Vagina (tissue), 2 donors: ENCODE measurements around the gene SART3. TPM values are rescaled to one million over a fixed set of nuclear protein-coding genes. Genes with fewer than 3 reads are reported as not detected.

Source experiments
- DNase-seq, 2 donors: peaks; one replicate each; pipeline ENCODE4 v3.0.0-alpha.2; 2017; ENCODE audit errors: extremely low spot score in 2 of 2
- H3K27ac ChIP-seq: fragments of 200-600 bp; sonication (generic); one replicate; pipeline ENCODE4 v1.5.1; 2019
- H3K27me3 ChIP-seq: fragments of 200-600 bp; sonication (generic); one replicate; pipeline ENCODE4 v1.5.1; 2019
- H3K36me3 ChIP-seq, 2 donors: fragments of 200-600 bp; sonication (generic); one replicate each; pipeline ENCODE4 v1.5.1; 2017 to 2019
- H3K4me1 ChIP-seq: fragments of 200-600 bp; sonication (generic); one replicate; pipeline ENCODE4 v1.5.1; 2019
- H3K4me3 ChIP-seq, 2 donors: fragments of 200-600 bp; sonication (generic); 1 replicate in 1 of 2; 2 replicates in 1 of 2; pipeline ENCODE4 v1.5.1; 2016 to 2019
- H3K9me3 ChIP-seq: fragments of 200-600 bp; sonication (generic); one replicate; pipeline ENCODE4 v1.5.1; 2019
- POLR2A ChIP-seq, 2 donors: fragments of 450-650 bp; IDR thresholded peaks; one replicate each; pipeline ENCODE4 v1.6.1; 2017; ENCODE audit warnings: antibody characterized with exemption in 2 of 2, mild to moderate bottlenecking in 2 of 2, moderate library complexity in 2 of 2
- POLR2AphosphoS5 ChIP-seq, 2 donors: sonication (generic); formaldehyde crosslinking; IDR thresholded peaks; one replicate each; pipeline ENCODE4 v1.9.0; 2017; ENCODE audit warnings: antibody characterized with exemption in 2 of 2, mild to moderate bottlenecking in 2 of 2, low read depth in 1 of 2; ENCODE audit not compliant: insufficient read depth in 1 of 2
- intact Hi-C: fragments of 100-400 bp; cut with DNase I; formaldehyde crosslinking; loops from one replicate; pipeline ENCODE4 v1.15.1; 2023
- total RNA-seq: library from RNA; depleted of rRNA; stranded (reverse); fragments of >200 nt; gene quantifications from one replicate; pipeline ENCODE4 v1.2.3, GENCODE V29; 2016
- TF ChIP-seq, protein P1 (sequence below), 3 experiments: fragments of 450-650 bp in 2 of 3; fragments of 200-600 bp in 1 of 3; sonication (generic) in 1 of 3; IDR thresholded peaks; one replicate each; pipeline ENCODE4 v1.5.1; 2017 to 2019; ENCODE audit warnings: antibody characterized with exemption in 3 of 3, mild to moderate bottlenecking in 2 of 3, moderate library complexity in 2 of 3

SART3 gene
- total RNA-seq, 1 donor from 2014 or later = 44.2 TPM

DNA sequence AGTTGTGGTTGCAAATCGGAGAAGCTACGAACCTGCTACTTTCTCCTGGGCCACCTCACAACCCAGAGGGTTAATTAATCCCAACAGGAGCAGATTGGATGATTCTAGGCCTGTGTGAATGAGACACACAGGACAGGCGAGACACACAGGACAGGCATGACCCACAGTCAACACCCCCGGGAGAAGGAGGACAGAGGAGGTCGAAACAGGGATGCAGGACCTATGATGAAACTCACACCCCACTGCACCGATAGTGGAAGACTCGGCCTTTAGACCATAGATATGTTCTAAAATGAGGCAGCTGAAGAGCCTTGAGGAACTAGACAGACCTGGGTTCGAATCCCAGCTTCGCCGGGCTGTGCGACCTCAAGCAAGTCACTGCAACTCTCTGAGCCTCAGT lies 25.3 kb upstream of the SART3 start:
- Histone ChIP-seq H3K9me3 (no peaks in the 10 kb centered on the region), H3K27me3 (no peaks in the 10 kb centered on the region), H3K4me3 (no peak overlapping the region), H3K36me3 (no peaks in the 10 kb centered on the region), H3K4me1 (peaks cover 22% of the 10 kb centered on the region), H3K27ac (no peak overlapping the region)
- DNase-seq = no peak
- intact Hi-C loops = no loop called here
- TF ChIP-seq POLR2AphosphoS5 (IDR thresholded peaks at IDR 0.05; ENCODE audit: insufficient read depth in 1 of 2, low read depth in 1 of 2) (no peak), POLR2A (IDR thresholded peaks at IDR 0.05) (no peak)
- TF ChIP-seq, protein P1, sequence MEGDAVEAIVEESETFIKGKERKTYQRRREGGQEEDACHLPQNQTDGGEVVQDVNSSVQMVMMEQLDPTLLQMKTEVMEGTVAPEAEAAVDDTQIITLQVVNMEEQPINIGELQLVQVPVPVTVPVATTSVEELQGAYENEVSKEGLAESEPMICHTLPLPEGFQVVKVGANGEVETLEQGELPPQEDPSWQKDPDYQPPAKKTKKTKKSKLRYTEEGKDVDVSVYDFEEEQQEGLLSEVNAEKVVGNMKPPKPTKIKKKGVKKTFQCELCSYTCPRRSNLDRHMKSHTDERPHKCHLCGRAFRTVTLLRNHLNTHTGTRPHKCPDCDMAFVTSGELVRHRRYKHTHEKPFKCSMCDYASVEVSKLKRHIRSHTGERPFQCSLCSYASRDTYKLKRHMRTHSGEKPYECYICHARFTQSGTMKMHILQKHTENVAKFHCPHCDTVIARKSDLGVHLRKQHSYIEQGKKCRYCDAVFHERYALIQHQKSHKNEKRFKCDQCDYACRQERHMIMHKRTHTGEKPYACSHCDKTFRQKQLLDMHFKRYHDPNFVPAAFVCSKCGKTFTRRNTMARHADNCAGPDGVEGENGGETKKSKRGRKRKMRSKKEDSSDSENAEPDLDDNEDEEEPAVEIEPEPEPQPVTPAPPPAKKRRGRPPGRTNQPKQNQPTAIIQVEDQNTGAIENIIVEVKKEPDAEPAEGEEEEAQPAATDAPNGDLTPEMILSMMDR (IDR thresholded peaks at IDR 0.05) = no peak

DNA sequence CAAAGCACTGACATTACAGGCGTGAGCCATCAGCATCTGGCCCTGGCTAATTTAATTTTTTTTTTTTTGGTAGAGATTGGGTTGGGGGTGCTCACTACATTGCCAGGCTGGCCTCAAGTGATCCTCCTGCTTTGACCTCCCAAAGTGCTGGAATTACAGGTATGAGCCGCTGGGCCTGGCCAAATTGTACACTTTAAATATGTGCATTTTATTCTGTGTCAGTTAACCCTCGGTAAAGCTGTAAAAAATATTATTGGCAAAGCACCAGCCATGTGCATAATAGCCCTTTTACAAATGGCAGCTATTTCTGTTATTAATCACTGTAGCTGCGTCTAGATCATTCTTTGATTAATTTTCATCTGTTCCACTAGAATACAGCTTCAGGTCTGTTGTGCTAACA lies 24.9 kb upstream of the SART3 start:
- Histone ChIP-seq H3K27ac (no peak overlapping the region), H3K36me3 (no peaks in the 10 kb centered on the region), H3K27me3 (no peaks in the 10 kb centered on the region), H3K9me3 (no peaks in the 10 kb centered on the region), H3K4me3 (no peak overlapping the region), H3K4me1 (peaks cover 22% of the 10 kb centered on the region)
- TF ChIP-seq, protein P1 (IDR thresholded peaks at IDR 0.05) = no peak
- TF ChIP-seq POLR2A (IDR thresholded peaks at IDR 0.05) (no peak), POLR2AphosphoS5 (IDR thresholded peaks at IDR 0.05; ENCODE audit: insufficient read depth in 1 of 2, low read depth in 1 of 2) (no peak)
- no peak for DNase-seq
- intact Hi-C loops = no loop called here

DNA sequence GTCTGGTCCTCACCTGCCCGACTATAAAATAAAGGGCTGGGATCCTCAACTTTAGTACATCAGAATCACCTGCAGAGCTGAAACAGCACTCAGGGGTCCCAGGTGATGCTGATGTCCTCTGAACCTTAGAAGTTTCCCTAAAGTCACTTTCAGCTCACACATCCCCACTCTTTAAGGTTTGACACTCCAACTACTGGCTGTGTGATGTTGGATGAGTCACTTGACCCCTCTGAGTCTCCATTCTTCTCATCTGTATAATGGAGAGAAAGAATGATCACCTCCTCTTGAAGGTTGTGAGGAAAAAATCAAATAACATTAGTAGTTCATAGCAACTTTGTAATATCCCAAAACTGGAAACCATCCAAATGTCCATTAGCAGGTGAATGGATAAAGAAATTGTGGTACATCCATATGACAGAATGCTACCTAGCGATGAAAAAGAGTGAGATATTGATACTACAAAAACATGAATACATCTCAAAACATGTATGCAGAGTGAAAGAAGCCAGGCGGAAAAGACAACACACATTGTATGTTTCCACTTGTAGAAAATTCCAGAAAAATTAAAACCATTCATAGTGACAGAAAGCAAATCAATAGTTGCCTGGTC lies 23.6 kb upstream of the SART3 start:
- no peak for TF ChIP-seq POLR2A (IDR thresholded peaks at IDR 0.05)
- TF ChIP-seq POLR2AphosphoS5 (IDR thresholded peaks at IDR 0.05; ENCODE audit: insufficient read depth in 1 of 2, low read depth in 1 of 2) = no peak
- TF ChIP-seq, protein P1 (IDR thresholded peaks at IDR 0.05) = no peak
- H3K9me3 ChIP-seq = no peaks in the 10 kb centered on the region
- H3K4me3 ChIP-seq = no peak overlapping the region
- no peaks in the 10 kb centered on the region for H3K36me3 ChIP-seq
- intact Hi-C loops = no loop called here
- H3K27me3 ChIP-seq = no peaks in the 10 kb centered on the region
- peaks cover 22% of the 10 kb centered on the region for H3K4me1 ChIP-seq
- no peak overlapping the region for H3K27ac ChIP-seq
- DNase-seq = no peak

DNA sequence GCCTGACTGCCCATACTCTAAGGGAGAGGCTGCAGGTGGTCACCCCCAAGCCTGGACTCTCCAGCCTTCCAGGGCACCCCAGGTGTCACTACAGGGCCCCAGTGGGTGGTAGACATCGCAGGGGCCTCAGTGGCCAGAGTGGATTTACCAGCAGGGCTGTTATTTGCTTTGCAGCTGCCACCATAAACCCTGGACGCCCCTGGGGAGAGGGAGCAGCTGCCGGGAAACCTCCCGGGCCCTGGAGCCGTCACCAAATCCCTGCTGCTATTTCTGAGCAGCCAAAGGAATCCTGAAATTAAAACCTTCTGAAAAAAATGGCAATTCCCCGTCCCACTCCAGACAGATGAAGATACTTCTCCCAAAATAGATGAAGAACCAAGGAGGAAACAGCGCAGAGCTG lies 23.0 kb upstream of the SART3 start:
- intact Hi-C loops = no loop called here
- H3K27ac ChIP-seq = no peak overlapping the region
- H3K27me3 ChIP-seq = no peaks in the 10 kb centered on the region
- no peaks in the 10 kb centered on the region for H3K9me3 ChIP-seq
- H3K4me1 ChIP-seq = peaks cover 16% of the 10 kb centered on the region
- TF ChIP-seq, protein P1 (IDR thresholded peaks at IDR 0.05) = no peak
- TF ChIP-seq POLR2AphosphoS5 (IDR thresholded peaks at IDR 0.05; ENCODE audit: insufficient read depth in 1 of 2, low read depth in 1 of 2) (no peak), POLR2A (IDR thresholded peaks at IDR 0.05) (no peak)
- no peak for DNase-seq
- H3K4me3 ChIP-seq = no peak overlapping the region
- H3K36me3 ChIP-seq = no peaks in the 10 kb centered on the region

DNA sequence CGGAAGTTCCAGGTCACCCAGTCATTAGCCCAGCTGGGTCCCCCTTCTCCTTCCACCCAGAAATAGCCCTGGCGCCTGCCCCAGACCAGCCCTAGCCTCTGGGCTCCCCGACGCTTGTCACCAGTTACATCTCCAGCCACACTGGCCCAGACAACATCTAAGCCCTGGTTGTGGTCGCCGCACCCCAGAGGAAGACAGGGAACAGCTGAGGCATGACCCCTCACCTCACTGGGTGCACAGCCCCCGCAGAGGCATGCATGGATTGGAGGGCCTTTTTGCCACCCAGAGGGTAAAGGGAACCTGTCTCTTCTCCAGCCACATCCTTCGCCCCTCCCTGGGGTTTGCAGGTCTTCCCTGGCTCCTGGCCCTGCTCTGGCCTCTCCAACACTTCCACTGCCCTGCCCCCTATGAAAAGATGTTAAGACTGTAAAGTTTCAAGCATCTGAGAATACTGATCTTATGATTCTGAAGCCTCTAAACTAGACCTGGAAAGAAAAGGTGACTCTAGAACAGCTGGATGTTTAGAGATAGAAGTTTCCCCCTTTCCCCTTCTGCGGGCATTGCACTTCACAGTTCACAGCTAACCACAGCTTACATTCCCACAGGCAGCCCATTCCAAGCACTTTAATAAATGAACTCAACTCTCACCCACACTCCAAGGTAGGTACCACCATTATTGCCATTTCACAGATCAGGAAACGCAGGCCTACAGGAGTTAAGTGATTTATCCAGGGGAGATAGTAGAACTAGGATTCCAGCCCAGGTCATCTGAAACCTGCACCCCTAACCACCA lies 22.2 kb upstream of the SART3 start:
- TF ChIP-seq, protein P1 (IDR thresholded peaks at IDR 0.05) = no peak
- TF ChIP-seq POLR2AphosphoS5 (IDR thresholded peaks at IDR 0.05; ENCODE audit: insufficient read depth in 1 of 2, low read depth in 1 of 2) (no peak), POLR2A (IDR thresholded peaks at IDR 0.05) (no peak)
- Histone ChIP-seq H3K27me3 (no peaks in the 10 kb centered on the region), H3K4me1 (peaks cover 11% of the 10 kb centered on the region), H3K9me3 (no peaks in the 10 kb centered on the region), H3K36me3 (no peaks in the 10 kb centered on the region), H3K4me3 (no peak overlapping the region), H3K27ac (no peak overlapping the region)
- no peak for DNase-seq
- intact Hi-C loops = no loop called here
